GM12892 (cell line): Measurements from ENCODE around the gene TMEM40.
"Not testable (repeated sequence)": the region's sequence is repeated elsewhere in the genome, so short reads cannot be mapped to it uniquely, and the experiment has no call there.

Experiments
- DNase-seq: peaks from one replicate; pipeline ENCODE4 v3.0.0; 2011; ENCODE audit not compliant: insufficient read length
- FAIRE-seq: peaks from 2 replicates; lab custom pipeline; 2011; peaks lifted over from hg19 to GRCh38; lab: Jason Lieb, UNC
- POLR2A ChIP-seq: IDR thresholded peaks from 2 replicates; pipeline ENCODE4 v1.6.1; 2011; ENCODE audit warnings: low read depth, low read length, control low read depth
- POLR2AphosphoS5 ChIP-seq: IDR thresholded peaks from 2 replicates; pipeline ENCODE4 v1.6.1; 2011; ENCODE audit warnings: low read depth, low read length, control low read depth
- TAF1 ChIP-seq: IDR thresholded peaks from 2 replicates; pipeline ENCODE4 v1.6.1; 2011; ENCODE audit warnings: low read depth, mild to moderate bottlenecking, control low read depth, low read length, borderline replicate concordance

The TMEM40 gene

GRCh38 chr3:12796171-12797123, 37.4 kb upstream of the TMEM40 start, which contains the start of gene CAND2:
Gene CAND2, plus strand, starts transcription at chr3:12796680. Its CDS starts 41 bp downstream, at chr3:12796721.
- DNase-seq (no peak), FAIRE-seq (no peak)
- TF ChIP-seq POLR2AphosphoS5 (no peak), POLR2A (no peak), TAF1 (no peak)

- no peak for TF ChIP-seq TAF1
- FAIRE-seq: no peak
- DNase-seq: no peak
Measured at GRCh38 chr3:12793701-12794100, 34.6 kb upstream of the TMEM40 start.

GRCh38 chr3:12791430-12791829, 32.4 kb upstream of the TMEM40 start:
- FAIRE-seq (no peak), DNase-seq (no peak)

GRCh38 chr3:12787967-12788690, 29.1 kb upstream of the TMEM40 start:
- DNase-seq, FAIRE-seq: not testable (repeated sequence)

More at GRCh38 chr3:12791430-12791829, 32.4 kb upstream of the TMEM40 start:
- TF ChIP-seq POLR2A (no peak), TAF1 (no peak), POLR2AphosphoS5 (no peak)

- DNase-seq: not testable (repeated sequence)
- peak; percentile 48 for FAIRE-seq
Measured at GRCh38 chr3:12787346-12787745, 28.3 kb upstream of the TMEM40 start.

GRCh38 chr3:12785096-12785495, 26.0 kb upstream of the TMEM40 start:
- DNase-seq (no peak), FAIRE-seq (no peak)
- TF ChIP-seq TAF1 (no peak), POLR2A (no peak), POLR2AphosphoS5 (no peak)

- no peak for DNase-seq
- TF ChIP-seq TAF1 (no peak), POLR2AphosphoS5 (no peak), POLR2A (no peak)
- no peak for FAIRE-seq
Measured at GRCh38 chr3:12782172-12782815, 23.2 kb upstream of the TMEM40 start.

- no peak for FAIRE-seq
- no peak for TF ChIP-seq TAF1
- TF ChIP-seq POLR2AphosphoS5: no peak
- TF ChIP-seq POLR2A: no peak
- no peak for DNase-seq
Measured at GRCh38 chr3:12780751-12781150, 21.7 kb upstream of the TMEM40 start.

GRCh38 chr3:12777171-12777570, 18.1 kb upstream of the TMEM40 start:
- TF ChIP-seq POLR2A (no peak), TAF1 (no peak), POLR2AphosphoS5 (no peak)
- DNase-seq (no peak), FAIRE-seq (no peak)

- FAIRE-seq, DNase-seq: not testable (repeated sequence)
Measured at GRCh38 chr3:12775970-12776369, 16.9 kb upstream of the TMEM40 start.

- FAIRE-seq (no peak), DNase-seq (no peak)
- TF ChIP-seq POLR2AphosphoS5 (no peak), POLR2A (no peak), TAF1 (no peak)
Measured at GRCh38 chr3:12775226-12775625, 16.2 kb upstream of the TMEM40 start.

- TF ChIP-seq POLR2AphosphoS5 (no peak), TAF1 (no peak), POLR2A (no peak)
- FAIRE-seq (no peak), DNase-seq (no peak)
Measured at GRCh38 chr3:12774619-12775018, 15.6 kb upstream of the TMEM40 start.

GRCh38 chr3:12773710-12774086, 14.6 kb upstream of the TMEM40 start:
- FAIRE-seq (no peak), DNase-seq (no peak)
- no peak for TF ChIP-seq POLR2A
